ENCODE results near the gene OR8D1.

OR8D1 gene

GRCh38 chr11:124313131-124313530 lies 618 bp downstream of the OR8D1 start:
- ChIA-PET CTCF (no interaction called here), POLR2A (ENCODE audit: low non-redundant PET) (no interaction called here)
- TF ChIP-seq CTCF (conservative IDR thresholded peaks at IDR 0.05; ENCODE audit: low read depth), result no peak
- no peak overlapping the region for H3K27ac ChIP-seq
- DNase-seq (ENCODE audit: low spot score), result no peak

GRCh38 chr11:124311670-124312069 lies 2.1 kb downstream of the OR8D1 start:
- DNase-seq (ENCODE audit: low spot score), result no peak
- no peak for TF ChIP-seq CTCF (conservative IDR thresholded peaks at IDR 0.05; ENCODE audit: low read depth)
- H3K27ac ChIP-seq, result no peak overlapping the region
- POLR2A ChIA-PET (ENCODE audit: low non-redundant PET), result no interaction called here
- CTCF ChIA-PET, result no interaction called here

GRCh38 chr11:124311269-124311668 lies 2.5 kb downstream of the OR8D1 start:
- no peak overlapping the region for H3K27ac ChIP-seq
- no peak for DNase-seq (ENCODE audit: low spot score)
- POLR2A ChIA-PET (ENCODE audit: low non-redundant PET), result no interaction called here
- TF ChIP-seq CTCF (conservative IDR thresholded peaks at IDR 0.05; ENCODE audit: low read depth), result no peak
- CTCF ChIA-PET, result no interaction called here

- POLR2A ChIA-PET (ENCODE audit: low non-redundant PET), result no interaction called here
- H3K27ac ChIP-seq, result no peak overlapping the region
- DNase-seq (ENCODE audit: low spot score), result no peak
- CTCF ChIA-PET, result no interaction called here
- no peak for TF ChIP-seq CTCF (conservative IDR thresholded peaks at IDR 0.05; ENCODE audit: low read depth)
Observed at GRCh38 chr11:124310721-124311120, 3.0 kb downstream of the OR8D1 start.

GRCh38 chr11:124307093-124307492 lies 6.7 kb downstream of the OR8D1 start:
- no peak for DNase-seq (ENCODE audit: low spot score)
- H3K27ac ChIP-seq, result no peak overlapping the region
- ChIA-PET CTCF (no interaction called here), POLR2A (ENCODE audit: low non-redundant PET) (no interaction called here)
- no peak for TF ChIP-seq CTCF (conservative IDR thresholded peaks at IDR 0.05; ENCODE audit: low read depth)

GRCh38 chr11:124302347-124303125 lies 11.2 kb downstream of the OR8D1 start:
- DNase-seq (ENCODE audit: low spot score), result no peak
- ChIA-PET CTCF (no interaction called here), POLR2A (ENCODE audit: low non-redundant PET) (no interaction called here)
- TF ChIP-seq CTCF (conservative IDR thresholded peaks at IDR 0.05; ENCODE audit: low read depth), result no peak
- no peak overlapping the region for H3K27ac ChIP-seq

Data from RWPE1 (cell line).